BE2C (cell line): ENCODE data around the gene NOTCH1.
"Not testable (repeated sequence)": the region's sequence is repeated elsewhere in the genome, so short reads cannot be mapped to it uniquely, and the experiment has no call there.

Experiments used
- DNase-seq: peaks from one replicate; pipeline ENCODE4 v3.0.0-alpha.2; 2020
- H3K27me3 ChIP-seq: fragments of 250-450 bp; sonication (Bioruptor Pico); 2 replicates; pipeline ENCODE4 v1.5.1; 2020; ENCODE audit warnings: mild to moderate bottlenecking
- H3K36me3 ChIP-seq: fragments of 250-450 bp; sonication (Bioruptor Pico); 2 replicates; pipeline ENCODE4 v1.5.1; 2020; ENCODE audit warnings: mild to moderate bottlenecking
- H3K4me1 ChIP-seq: fragments of 250-450 bp; sonication (Bioruptor Pico); 2 replicates; pipeline ENCODE4 v1.5.1; 2020
- H3K4me3 ChIP-seq: 2 replicates; pipeline ENCODE4 v1.5.1; 2011; ENCODE audit warnings: low read depth, low read length
- H3K9me3 ChIP-seq: fragments of 250-450 bp; sonication (Bioruptor Pico); 2 replicates; pipeline ENCODE4 v1.5.1; 2020
- TF ChIP-seq, protein P1 (sequence below): IDR thresholded peaks from 2 replicates; pipeline ENCODE4 v1.5.1; 2012; ENCODE audit warnings: mild to moderate bottlenecking, low read depth, low read length

The NOTCH1 gene

DNA sequence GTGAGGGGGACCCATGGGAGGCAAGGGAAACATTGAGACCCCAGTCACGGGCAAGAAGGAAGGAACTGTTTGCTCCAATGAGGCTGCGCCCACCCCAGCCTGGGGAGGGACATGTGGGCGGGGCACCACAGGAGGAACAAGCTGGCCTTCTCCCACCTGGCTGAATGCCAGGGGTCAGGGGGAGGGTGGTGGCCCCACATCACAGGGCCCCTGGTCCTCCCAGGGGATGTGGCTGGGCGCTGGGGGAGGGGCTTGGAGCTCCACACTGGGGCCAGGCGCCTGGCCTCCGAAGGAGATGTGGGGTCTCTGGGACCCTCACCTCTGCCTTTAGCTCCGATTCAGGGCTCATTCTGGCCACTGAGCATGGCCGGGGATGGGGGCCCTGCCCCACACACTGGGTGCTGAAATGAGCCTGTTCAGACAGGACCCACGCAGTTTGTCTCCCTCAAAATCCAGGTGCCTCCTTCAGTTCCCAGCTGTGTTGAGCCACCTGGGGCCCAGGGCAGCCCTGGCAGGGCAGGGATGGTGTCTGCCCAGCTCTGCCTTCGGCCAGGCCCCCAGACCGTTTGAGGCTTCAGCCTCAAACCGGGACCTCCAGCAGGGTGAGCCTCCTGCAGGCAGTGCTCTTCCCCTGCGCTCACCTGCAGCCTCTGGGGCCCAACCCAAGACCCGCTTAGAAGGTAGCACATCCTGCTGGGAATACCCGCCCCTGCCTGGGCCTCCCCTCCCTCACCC, 33.2 kb upstream of the NOTCH1 start:
- H3K27me3 ChIP-seq, result no peaks in the 10 kb centered on the region
- no peaks in the 10 kb centered on the region for H3K9me3 ChIP-seq
- H3K4me3 ChIP-seq, result no peak overlapping the region
- H3K4me1 ChIP-seq, result no peaks in the 10 kb centered on the region
- DNase-seq, result no peak
- TF ChIP-seq, protein P1, sequence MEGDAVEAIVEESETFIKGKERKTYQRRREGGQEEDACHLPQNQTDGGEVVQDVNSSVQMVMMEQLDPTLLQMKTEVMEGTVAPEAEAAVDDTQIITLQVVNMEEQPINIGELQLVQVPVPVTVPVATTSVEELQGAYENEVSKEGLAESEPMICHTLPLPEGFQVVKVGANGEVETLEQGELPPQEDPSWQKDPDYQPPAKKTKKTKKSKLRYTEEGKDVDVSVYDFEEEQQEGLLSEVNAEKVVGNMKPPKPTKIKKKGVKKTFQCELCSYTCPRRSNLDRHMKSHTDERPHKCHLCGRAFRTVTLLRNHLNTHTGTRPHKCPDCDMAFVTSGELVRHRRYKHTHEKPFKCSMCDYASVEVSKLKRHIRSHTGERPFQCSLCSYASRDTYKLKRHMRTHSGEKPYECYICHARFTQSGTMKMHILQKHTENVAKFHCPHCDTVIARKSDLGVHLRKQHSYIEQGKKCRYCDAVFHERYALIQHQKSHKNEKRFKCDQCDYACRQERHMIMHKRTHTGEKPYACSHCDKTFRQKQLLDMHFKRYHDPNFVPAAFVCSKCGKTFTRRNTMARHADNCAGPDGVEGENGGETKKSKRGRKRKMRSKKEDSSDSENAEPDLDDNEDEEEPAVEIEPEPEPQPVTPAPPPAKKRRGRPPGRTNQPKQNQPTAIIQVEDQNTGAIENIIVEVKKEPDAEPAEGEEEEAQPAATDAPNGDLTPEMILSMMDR, result no peak
- H3K36me3 ChIP-seq, result no peaks in the 10 kb centered on the region

DNA sequence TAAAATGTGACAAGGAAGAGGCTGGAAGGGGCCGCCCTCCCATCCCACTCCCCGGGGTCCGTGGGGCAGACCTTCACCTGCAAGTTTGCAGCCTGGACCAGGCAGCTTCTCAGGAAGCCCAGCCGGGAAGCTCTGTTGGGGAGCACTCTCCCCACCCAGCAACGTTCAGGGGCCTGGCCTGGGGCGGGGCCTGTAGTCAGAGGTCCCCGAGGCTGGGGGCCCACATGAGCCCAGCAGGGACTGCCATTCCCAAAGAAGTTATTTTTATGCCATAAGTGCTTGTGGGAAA, 32.7 kb upstream of the NOTCH1 start:
- Histone ChIP-seq H3K4me1 (no peaks in the 10 kb centered on the region), H3K4me3 (no peak overlapping the region), H3K36me3 (no peaks in the 10 kb centered on the region), H3K27me3 (no peaks in the 10 kb centered on the region), H3K9me3 (no peaks in the 10 kb centered on the region)
- TF ChIP-seq, protein P1, result no peak
- no peak for DNase-seq

DNA sequence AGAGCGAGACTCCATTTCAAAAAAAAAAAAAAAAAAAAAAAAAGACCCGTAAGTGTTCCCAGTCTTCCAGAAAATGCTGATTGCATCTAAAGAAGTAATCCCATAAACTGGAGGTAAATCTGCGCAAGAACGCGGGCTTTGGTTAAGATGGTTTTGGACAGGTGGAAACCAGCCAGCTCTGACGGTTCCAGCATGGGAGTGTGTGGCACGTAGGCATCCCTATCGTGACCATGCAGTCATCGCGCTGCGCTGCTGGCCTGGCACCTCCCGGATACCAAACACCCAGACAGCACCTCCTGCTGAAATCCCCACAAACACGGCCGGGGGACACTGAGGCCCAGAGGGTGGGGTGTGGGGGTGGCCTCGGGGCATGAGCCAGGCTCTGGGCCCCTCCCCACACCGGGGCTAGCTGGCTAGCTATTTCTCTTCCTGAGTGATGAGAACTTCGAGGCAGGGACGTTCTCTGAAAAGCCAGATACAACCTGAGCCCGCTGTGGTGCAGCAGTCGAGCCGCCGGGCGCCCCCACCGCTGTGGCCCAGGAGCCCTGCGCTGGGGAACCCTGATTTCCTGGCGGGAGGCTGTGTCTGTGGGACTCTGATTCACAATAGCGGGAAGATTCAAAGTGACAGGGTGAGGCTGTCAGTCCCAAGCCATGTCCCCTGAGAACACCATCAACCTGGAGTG, 32.2 kb upstream of the NOTCH1 start:
- TF ChIP-seq, protein P1, result no peak
- Histone ChIP-seq H3K9me3 (no peaks in the 10 kb centered on the region), H3K27me3 (no peaks in the 10 kb centered on the region), H3K36me3 (no peaks in the 10 kb centered on the region), H3K4me3 (no peak overlapping the region), H3K4me1 (no peaks in the 10 kb centered on the region)
- no peak for DNase-seq

DNA sequence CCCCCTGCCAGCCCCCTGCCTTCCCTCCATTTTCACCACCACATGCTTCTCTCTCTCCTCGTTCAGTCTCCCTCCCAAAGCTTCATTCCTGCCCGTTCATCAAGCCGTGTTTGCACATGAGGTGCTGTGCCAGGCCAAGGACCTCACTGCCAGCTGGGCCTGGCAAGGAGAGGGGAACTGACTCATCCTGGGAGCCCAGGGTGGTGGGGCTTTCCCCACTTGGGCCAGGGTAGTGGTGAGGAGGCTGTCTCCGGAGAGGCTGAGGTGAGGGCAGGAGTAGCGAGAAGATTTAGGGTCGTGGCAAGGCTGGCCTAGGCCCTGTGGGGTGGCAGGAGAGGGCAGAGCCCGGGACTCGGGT, 30.4 kb upstream of the NOTCH1 start:
- Histone ChIP-seq H3K4me1 (no peaks in the 10 kb centered on the region), H3K27me3 (no peaks in the 10 kb centered on the region), H3K36me3 (no peaks in the 10 kb centered on the region), H3K4me3 (no peak overlapping the region), H3K9me3 (no peaks in the 10 kb centered on the region)
- DNase-seq, result no peak
- TF ChIP-seq, protein P1, result no peak

DNA sequence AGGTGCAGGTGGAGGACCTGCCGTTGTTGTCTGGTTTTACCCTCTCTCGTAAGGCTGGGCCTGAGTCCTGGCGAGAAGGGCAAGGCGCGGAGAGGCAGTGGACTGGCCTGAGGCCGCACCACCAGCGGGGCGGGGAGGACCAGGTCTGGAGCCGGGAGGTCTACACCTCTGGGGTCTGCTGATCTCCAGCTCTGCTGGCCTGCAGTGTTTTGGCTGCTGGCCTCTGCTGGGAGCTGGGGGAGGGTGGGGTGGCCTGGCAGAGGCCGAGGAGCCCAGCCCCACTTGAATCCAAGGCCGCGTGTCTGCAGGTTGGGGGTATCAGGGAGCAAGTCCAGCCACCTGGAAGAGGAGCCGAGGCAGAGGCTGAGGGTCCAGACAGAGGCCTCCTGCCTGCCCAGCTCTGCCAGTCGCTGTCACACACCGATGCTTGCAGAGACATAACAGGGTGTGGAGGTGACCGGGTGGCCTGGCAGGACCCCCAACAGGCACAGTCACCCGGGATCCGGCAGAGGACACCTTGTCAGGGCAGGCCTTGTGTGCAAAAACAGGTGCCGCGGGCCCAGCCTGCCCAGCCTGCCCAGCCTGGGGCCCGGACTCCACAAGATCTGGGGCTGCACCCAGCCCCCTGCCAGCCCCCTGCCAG, 29.9 kb upstream of the NOTCH1 start:
- no peaks in the 10 kb centered on the region for H3K4me1 ChIP-seq
- DNase-seq, result no peak
- H3K36me3 ChIP-seq, result no peaks in the 10 kb centered on the region
- TF ChIP-seq, protein P1, result no peak
- no peaks in the 10 kb centered on the region for H3K27me3 ChIP-seq
- no peak overlapping the region for H3K4me3 ChIP-seq
- no peaks in the 10 kb centered on the region for H3K9me3 ChIP-seq

DNA sequence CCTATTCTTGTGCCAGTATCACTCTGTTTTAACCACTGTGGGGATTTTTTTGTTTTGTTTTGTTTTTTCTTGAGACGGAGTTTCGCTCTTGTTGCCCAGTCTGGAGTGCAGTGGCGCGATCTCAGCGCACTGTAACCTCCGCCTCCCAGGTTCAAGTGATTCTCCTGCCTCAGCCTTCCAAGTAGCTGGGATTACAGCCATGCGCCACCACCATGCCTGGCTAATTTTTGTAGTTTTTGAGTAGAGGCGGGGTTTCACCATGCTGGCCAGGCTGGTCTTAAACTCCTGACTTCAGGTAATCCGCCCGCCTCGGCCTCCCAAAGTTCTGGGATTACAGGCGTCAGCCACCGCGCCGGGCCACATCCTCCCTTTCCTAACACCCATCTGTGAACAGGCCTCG, 28.8 kb upstream of the NOTCH1 start:
- DNase-seq, H3K4me3 ChIP-seq, H3K4me1 ChIP-seq, H3K36me3 ChIP-seq, H3K27me3 ChIP-seq, H3K9me3 ChIP-seq: not testable (repeated sequence)
